Smooth muscle cell (in vitro differentiated cells): ENCODE data around the gene USP35. TPM values are rescaled to one million over a fixed set of nuclear protein-coding genes. Genes with fewer than 3 reads are reported as not detected.

Experiments
- polyA plus RNA-seq: library from polyadenylated mRNA; unstranded; fragments of >200 nt; fragmentation: Nextera tagmentation; extraction: Ambion mirVana; gene quantifications from 2 replicates; pipeline ENCODE4 v1.2.1, GENCODE V29; 2016
- total RNA-seq: library from RNA; depleted of rRNA; stranded (reverse); fragments of >200 nt; gene quantifications from 2 replicates; pipeline ENCODE4 v1.2.3, GENCODE V29; 2014

Gene USP35
- total and polyA plus RNA-seq, 2 experiments from 2014 or later: 4.5 to 9.5 TPM

Other genes starting within 250 kb of the USP35 start
- gene INTS4, start 194.3 kb upstream of the USP35 start, total RNA-seq: 28.9 and 35.7 TPM in 2 replicates
- gene INTS4, start 194.3 kb upstream of the USP35 start, polyA plus RNA-seq: 21.2 and 22.4 TPM in 2 replicates
- gene KCTD14, start 165.6 kb upstream of the USP35 start, total RNA-seq: 0.45 and 1.5 TPM in 2 replicates
- 1.7 and 4.6 TPM in 2 replicates for gene KCTD14, start 165.6 kb upstream of the USP35 start, polyA plus RNA-seq
- gene THRSP, start 125.1 kb upstream of the USP35 start, total RNA-seq: not detected in 2 replicates
- not detected in 2 replicates for gene THRSP, start 125.1 kb upstream of the USP35 start, polyA plus RNA-seq
- gene NDUFC2, start 109.1 kb upstream of the USP35 start, total RNA-seq: 135 and 164 TPM in 2 replicates
- 472 and 509 TPM in 2 replicates for gene NDUFC2, start 109.1 kb upstream of the USP35 start, polyA plus RNA-seq
- gene ALG8, start 49.3 kb upstream of the USP35 start, total RNA-seq: 68.3 and 103 TPM in 2 replicates
- 62.0 and 66.4 TPM in 2 replicates for gene ALG8, start 49.3 kb upstream of the USP35 start, polyA plus RNA-seq
- 18.5 and 23.5 TPM in 2 replicates for gene KCTD21, start 293 bp upstream of the USP35 start, total RNA-seq
- 4.9 and 6.6 TPM in 2 replicates for gene KCTD21, start 293 bp upstream of the USP35 start, polyA plus RNA-seq
- gene GAB2, start 228.9 kb downstream of the USP35 start, total RNA-seq: 9.7 and 15.0 TPM in 2 replicates
- 4.2 and 7.7 TPM in 2 replicates for gene GAB2, start 228.9 kb downstream of the USP35 start, polyA plus RNA-seq